ENCODE data around the gene TAF1C. TPM values are rescaled to one million over a fixed set of nuclear protein-coding genes. Genes with fewer than 3 reads are reported as not detected.

TAF1C gene
- total RNA-seq, 1 experiment from 2014 or later, result 17.1 TPM

- Histone ChIP-seq H3K4me3 (no peak overlapping the region), H3K36me3 (no peaks in the 10 kb centered on the region), H3K27me3 (no peaks in the 10 kb centered on the region), H3K27ac (no peak overlapping the region), H3K4me1 (peaks cover 9% of the 10 kb centered on the region; the same call in 1 of the 2 replicates), H3K9me3 (replicated peaks) (no peaks in the 10 kb centered on the region)
- no peak for DNase-seq
Measured at GRCh38 chr16:84143081-84143480, 43.8 kb downstream of the TAF1C start.

GRCh38 chr16:84141143-84141670, 45.6 kb downstream of the TAF1C start:
- no peak overlapping the region for H3K27ac ChIP-seq
- H3K27me3 ChIP-seq, result no peaks in the 10 kb centered on the region
- H3K4me3 ChIP-seq, result no peak overlapping the region
- H3K9me3 ChIP-seq (replicated peaks), result no peaks in the 10 kb centered on the region
- no peaks in the 10 kb centered on the region for H3K36me3 ChIP-seq
- DNase-seq, result no peak
- peaks cover 9% of the 10 kb centered on the region; the same call in 1 of the 2 replicates for H3K4me1 ChIP-seq

- Histone ChIP-seq H3K9me3 (replicated peaks) (no peaks in the 10 kb centered on the region), H3K36me3 (no peaks in the 10 kb centered on the region), H3K4me3 (no peak overlapping the region), H3K27me3 (no peaks in the 10 kb centered on the region), H3K27ac (no peak overlapping the region), H3K4me1 (peaks cover 9% of the 10 kb centered on the region; the same call in 1 of the 2 replicates)
- DNase-seq, result no peak
Measured at GRCh38 chr16:84139628-84140258, 47.1 kb downstream of the TAF1C start.

- Histone ChIP-seq H3K9me3 (replicated peaks) (no peaks in the 10 kb centered on the region), H3K27ac (no peak overlapping the region), H3K4me1 (peaks cover 9% of the 10 kb centered on the region; the same call in 1 of the 2 replicates), H3K36me3 (no peaks in the 10 kb centered on the region), H3K4me3 (no peak overlapping the region), H3K27me3 (no peaks in the 10 kb centered on the region)
- DNase-seq, result peak; percentile 32 to 61
Measured at GRCh38 chr16:84138824-84139627, 47.8 kb downstream of the TAF1C start.

- Histone ChIP-seq H3K4me3 (no peak overlapping the region), H3K27me3 (no peaks in the 10 kb centered on the region), H3K4me1 (peaks cover 9% of the 10 kb centered on the region; the same call in 1 of the 2 replicates), H3K27ac (no peak overlapping the region), H3K36me3 (no peaks in the 10 kb centered on the region), H3K9me3 (replicated peaks) (no peaks in the 10 kb centered on the region)
- no peak for DNase-seq
Measured at GRCh38 chr16:84138500-84138823, 48.4 kb downstream of the TAF1C start.

GRCh38 chr16:84137769-84138357, 49.0 kb downstream of the TAF1C start:
- Histone ChIP-seq H3K27me3 (no peaks in the 10 kb centered on the region), H3K36me3 (no peaks in the 10 kb centered on the region), H3K4me3 (no peak overlapping the region), H3K4me1 (peaks cover 9% of the 10 kb centered on the region; the same call in 1 of the 2 replicates), H3K27ac (no peak overlapping the region), H3K9me3 (replicated peaks) (no peaks in the 10 kb centered on the region)
- no peak for DNase-seq

GRCh38 chr16:84137287-84137686, 49.6 kb downstream of the TAF1C start:
- no peak for DNase-seq
- Histone ChIP-seq H3K27me3 (no peaks in the 10 kb centered on the region), H3K9me3 (replicated peaks) (no peaks in the 10 kb centered on the region), H3K36me3 (no peaks in the 10 kb centered on the region), H3K4me3 (no peak overlapping the region), H3K27ac (no peak overlapping the region), H3K4me1 (peaks cover 9% of the 10 kb centered on the region; the same call in 1 of the 2 replicates)

GRCh38 chr16:84136331-84137125, 50.3 kb downstream of the TAF1C start:
- Histone ChIP-seq H3K9me3 (replicated peaks) (no peaks in the 10 kb centered on the region), H3K4me3 (no peak overlapping the region), H3K4me1 (peaks cover 9% of the 10 kb centered on the region; the same call in 1 of the 2 replicates), H3K36me3 (no peaks in the 10 kb centered on the region), H3K27me3 (no peaks in the 10 kb centered on the region), H3K27ac (no peak overlapping the region)
- peak; percentile 13 to 28 for DNase-seq

- no peak for DNase-seq
Measured at GRCh38 chr16:84132527-84133285, 54.2 kb downstream of the TAF1C start.

GRCh38 chr16:84131117-84131516, 55.7 kb downstream of the TAF1C start:
- no peaks in the 10 kb centered on the region for H3K9me3 ChIP-seq (replicated peaks)
- H3K36me3 ChIP-seq, result no peaks in the 10 kb centered on the region
- H3K27me3 ChIP-seq, result no peaks in the 10 kb centered on the region
- no peak for DNase-seq
- no peak overlapping the region for H3K27ac ChIP-seq
- H3K4me1 ChIP-seq, result no peaks in the 10 kb centered on the region
- H3K4me3 ChIP-seq, result no peak overlapping the region

More at GRCh38 chr16:84132527-84133285, 54.2 kb downstream of the TAF1C start:
- Histone ChIP-seq H3K4me1 (no peaks in the 10 kb centered on the region), H3K27ac (no peak overlapping the region), H3K9me3 (replicated peaks) (no peaks in the 10 kb centered on the region), H3K27me3 (no peaks in the 10 kb centered on the region), H3K4me3 (no peak overlapping the region), H3K36me3 (no peaks in the 10 kb centered on the region)

Other genes with a start within 250 kb of the TAF1C start
- 1.7 and 2.1 TPM in 2 replicates for gene OSGIN1, start 233.8 kb downstream of the TAF1C start, total RNA-seq (2014; rRNA removed; shearing (Covaris generic))
- gene NECAB2, start 218.8 kb downstream of the TAF1C start, total RNA-seq (2014; rRNA removed; shearing (Covaris generic)), result 0.08 and 0.10 TPM in 2 replicates
- gene SLC38A8, start 144.3 kb downstream of the TAF1C start, total RNA-seq (2014; rRNA removed; shearing (Covaris generic)), result not detected in 2 replicates
- 38.2 and 39.2 TPM in 2 replicates for gene MBTPS1, start 70.1 kb downstream of the TAF1C start, total RNA-seq (2014; rRNA removed; shearing (Covaris generic))
- 22.1 and 22.5 TPM in 2 replicates for gene HSDL1, start 41.9 kb downstream of the TAF1C start, total RNA-seq (2014; rRNA removed; shearing (Covaris generic))
- 0.18 TPM in 1 of 2 replicates, not detected in the other for gene DNAAF1, start 41.7 kb downstream of the TAF1C start, total RNA-seq (2014; rRNA removed; shearing (Covaris generic))
- 0.22 and 0.71 TPM in 2 replicates for gene ADAD2, start 4.1 kb upstream of the TAF1C start, total RNA-seq (2014; rRNA removed; shearing (Covaris generic))
- gene KCNG4, start 53.0 kb upstream of the TAF1C start, total RNA-seq (2014; rRNA removed; shearing (Covaris generic)), result 2.1 and 2.4 TPM in 2 replicates
- 0.43 and 0.49 TPM in 2 replicates for gene WFDC1, start 107.8 kb upstream of the TAF1C start, total RNA-seq (2014; rRNA removed; shearing (Covaris generic))
- gene ATP2C2, start 181.5 kb upstream of the TAF1C start, total RNA-seq (2014; rRNA removed; shearing (Covaris generic)), result 5.1 and 6.2 TPM in 2 replicates

Measured in SJCRH30 (cell line).